T1000 (cell line): ENCODE results near the gene CARD11.
"Not testable (repeated sequence)": the region's sequence is repeated elsewhere in the genome, so short reads cannot be mapped to it uniquely, and the experiment has no call there.

Source experiments
- DNase-seq: peaks from one replicate; lab custom pipeline; 2025; ENCODE audit warnings: mixed read lengths; lab: John Stamatoyannopoulos, UW

The CARD11 gene

DNA sequence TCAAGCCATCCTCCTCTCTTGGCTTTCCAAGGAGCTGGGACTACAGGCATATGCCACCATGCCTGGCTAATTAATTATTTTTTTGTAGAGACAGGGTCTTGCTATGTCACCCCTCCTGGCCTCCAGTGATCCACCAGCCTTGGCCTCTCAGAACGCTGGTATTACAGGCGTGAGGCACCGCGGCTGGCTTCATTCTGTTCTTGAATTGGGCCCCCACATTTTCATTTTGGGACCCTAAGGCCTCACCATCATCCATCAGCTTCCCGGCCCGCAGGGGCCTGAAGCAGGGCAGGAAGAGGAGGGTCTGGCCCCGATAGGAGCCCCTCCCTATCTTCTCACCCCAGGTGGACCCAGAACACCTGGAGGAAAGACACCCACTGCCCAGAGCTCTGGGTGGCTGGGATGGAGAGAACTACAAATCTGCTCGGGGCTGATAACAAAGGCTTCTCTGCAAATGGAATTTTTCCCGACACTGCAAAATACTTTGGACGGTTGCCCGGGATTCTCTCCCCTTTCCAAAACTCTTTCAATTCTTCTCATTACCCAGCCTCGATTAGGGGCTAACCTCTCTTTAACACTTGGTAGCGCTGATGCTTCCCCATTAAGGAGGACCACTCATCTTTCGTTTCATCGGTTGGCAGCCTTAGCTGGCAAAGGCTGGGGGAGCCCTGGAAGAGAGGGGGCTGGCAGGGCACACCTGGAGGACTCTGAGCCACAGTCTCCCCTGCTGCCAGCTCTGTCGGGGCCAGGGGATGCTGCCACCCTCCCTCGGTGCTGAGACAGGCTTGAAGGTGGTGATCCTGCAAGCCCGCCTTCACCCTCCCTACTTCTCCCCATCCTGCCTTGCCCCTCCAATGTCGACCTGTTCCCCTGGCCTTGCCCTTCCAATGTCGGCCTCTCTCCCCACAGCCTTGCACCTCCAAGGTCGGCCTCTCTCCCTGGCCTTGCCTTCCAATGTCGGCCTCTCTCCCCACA lies 118.5 kb downstream of the CARD11 start:
- no peak for DNase-seq

- no peak for DNase-seq
Observed at GRCh38 chr7:2923886-2924574, 119.6 kb downstream of the CARD11 start.

DNA sequence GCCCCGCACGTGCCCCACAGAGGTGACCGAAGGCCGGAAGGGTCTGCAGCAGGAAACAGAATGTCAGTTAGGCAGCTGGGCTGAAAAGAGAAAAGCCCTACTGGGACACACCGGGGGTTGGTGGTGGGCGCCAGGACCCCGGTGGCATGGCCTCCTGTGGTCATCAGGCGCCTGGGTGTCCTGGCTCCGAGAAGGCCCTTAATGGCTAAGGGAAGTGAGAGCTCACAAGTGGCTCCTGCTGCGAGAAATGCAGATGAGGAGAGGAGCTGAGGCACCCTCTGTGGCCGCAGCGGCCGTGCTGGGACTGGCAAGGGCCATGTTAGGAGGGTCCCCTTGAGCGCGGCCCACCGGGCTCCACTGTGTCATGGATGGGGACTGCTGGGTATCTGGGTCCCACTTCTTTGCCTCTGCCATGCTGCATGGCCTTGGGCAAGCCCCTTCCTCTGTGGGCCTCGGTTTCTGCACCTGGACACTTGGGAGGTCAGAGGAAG lies 120.3 kb downstream of the CARD11 start:
- DNase-seq: no peak

- DNase-seq: no peak
Observed at GRCh38 chr7:2922866-2923265, 120.8 kb downstream of the CARD11 start.

DNA sequence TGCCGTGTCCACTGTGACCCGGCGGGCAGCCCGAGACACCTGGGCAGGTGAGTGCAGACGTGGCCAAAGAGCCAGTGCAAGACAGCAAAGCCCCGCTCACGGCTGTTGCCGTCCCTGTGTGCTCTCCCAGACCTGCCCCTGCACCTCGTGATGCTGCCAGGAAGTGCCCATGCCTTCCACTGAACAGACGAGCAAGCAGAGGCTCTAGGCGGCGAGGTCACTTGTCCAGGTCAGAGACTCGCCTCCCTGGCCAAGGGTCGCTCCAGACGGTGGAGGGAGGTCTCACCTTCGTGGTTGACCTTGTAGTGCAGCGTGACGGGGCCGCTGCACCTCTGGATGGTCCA lies 121.3 kb downstream of the CARD11 start:
- no peak for DNase-seq

GRCh38 chr7:2921653-2922347 lies 121.9 kb downstream of the CARD11 start:
- DNase-seq: no peak

DNA sequence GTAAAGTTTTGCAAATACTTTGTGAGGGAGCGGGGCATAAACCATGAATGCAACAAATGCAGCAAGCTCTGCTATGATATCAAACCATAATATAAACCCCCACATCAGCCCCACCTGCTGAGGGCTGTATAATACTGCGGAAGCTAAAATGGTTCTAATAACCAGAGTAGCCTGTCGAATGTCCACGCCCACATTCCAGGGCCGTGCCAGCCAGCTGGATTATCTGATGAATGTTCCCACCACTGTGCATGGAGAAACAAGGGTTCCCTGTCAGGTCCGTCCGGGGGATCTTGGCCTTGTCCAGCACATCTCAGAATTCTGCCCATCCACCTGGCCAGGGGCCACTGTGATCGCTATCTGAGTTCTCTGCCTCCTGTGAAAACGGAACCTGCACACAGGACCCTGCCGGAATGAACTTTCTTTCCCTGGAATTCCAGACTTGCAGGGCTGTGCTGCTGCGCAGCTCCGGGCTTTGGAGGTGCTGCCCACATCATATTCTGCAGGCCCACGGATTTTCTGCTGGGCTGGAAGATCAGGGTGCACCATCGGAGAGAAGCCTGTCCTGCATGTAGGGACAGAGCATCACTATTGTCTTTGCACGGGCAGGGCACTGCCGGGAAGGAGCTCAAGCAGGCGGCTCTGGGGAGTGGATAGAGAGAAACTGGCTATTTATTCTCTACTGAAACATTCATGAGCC lies 122.6 kb downstream of the CARD11 start:
- no peak for DNase-seq

DNA sequence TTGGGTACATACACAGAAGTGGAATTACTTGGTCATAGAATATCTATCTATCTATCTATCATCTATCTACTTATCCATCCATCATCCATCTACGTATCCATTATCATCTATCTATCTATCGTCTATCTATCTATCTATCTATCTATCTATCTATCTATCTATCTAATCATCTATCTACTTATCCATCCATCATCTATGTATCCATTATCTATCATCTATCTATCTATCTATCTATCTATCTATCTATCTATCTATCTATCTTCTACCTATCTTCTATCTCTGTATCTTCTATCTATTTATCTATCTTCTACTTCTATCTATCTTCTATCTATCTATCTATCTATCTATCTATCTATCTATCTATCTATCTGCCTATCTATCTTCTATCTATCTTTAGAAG lies 123.2 kb downstream of the CARD11 start:
- DNase-seq: not testable (repeated sequence)

DNA sequence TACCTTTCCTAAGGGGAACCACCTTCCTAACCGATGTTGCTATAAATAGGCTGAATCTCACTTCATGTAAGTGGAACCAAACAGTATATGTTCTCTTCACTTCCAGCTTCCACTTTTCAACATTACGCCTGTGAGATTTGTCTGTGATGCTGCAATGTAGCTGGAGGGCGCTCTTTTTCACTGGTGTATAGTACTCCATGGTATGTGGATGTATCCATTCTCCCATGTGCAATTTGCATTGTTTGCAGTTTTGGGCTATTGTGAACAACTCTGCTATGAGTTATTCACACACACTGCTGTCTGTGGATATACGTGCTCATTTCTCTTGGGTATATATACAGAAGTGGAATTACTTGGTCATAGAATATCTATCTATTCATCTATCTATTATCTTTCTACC lies 123.6 kb downstream of the CARD11 start:
- DNase-seq: no peak

DNA sequence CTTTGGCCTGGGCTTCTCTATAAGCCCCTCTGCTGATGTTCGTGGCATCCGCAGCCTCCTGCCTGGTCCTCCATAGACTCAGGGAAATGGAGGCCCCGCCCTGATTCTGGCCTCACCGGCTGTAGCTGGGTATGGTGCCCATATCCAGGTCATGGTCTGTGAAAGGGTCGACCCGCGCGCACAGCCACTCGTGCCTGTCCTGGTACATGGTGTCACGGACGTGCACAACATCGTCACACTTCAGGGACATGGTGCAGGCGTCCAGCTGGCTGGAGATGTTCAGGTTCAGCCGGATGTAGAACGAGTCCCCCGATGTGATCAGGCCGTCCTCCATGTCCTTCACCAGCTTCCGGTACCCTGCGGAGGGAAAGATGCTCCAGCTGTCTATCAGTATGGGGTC lies 124.4 kb downstream of the CARD11 start:
- no peak for DNase-seq

- DNase-seq: no peak
Observed at GRCh38 chr7:2918406-2918805, 125.3 kb downstream of the CARD11 start.

DNA sequence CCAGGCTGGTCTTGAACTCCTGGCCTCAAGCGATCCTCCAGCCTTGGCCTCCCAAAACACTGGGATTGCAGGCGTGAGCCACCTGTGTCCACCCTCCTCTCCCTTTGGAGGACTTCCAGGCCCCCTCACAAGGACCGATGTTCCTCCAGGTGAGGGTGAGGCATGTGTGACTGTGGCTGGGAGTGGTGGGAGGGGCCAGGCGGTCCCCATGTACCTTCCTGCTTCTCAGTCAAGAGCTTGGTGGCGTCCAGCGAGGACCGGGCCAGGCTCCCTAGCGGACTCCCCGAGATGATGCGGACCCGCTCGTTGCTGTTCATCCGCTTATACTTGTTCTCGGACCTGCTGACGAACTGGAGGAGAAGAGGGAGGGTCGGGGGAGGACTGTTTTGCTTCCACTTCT lies 128.6 kb downstream of the CARD11 start:
- no peak for DNase-seq

GRCh38 chr7:2913760-2914387 lies 129.8 kb downstream of the CARD11 start:
- no peak for DNase-seq

- DNase-seq: no peak
Observed at GRCh38 chr7:2912684-2913439, 130.8 kb downstream of the CARD11 start.

- no peak for DNase-seq
Observed at GRCh38 chr7:2911466-2911865, 132.2 kb downstream of the CARD11 start.

DNA sequence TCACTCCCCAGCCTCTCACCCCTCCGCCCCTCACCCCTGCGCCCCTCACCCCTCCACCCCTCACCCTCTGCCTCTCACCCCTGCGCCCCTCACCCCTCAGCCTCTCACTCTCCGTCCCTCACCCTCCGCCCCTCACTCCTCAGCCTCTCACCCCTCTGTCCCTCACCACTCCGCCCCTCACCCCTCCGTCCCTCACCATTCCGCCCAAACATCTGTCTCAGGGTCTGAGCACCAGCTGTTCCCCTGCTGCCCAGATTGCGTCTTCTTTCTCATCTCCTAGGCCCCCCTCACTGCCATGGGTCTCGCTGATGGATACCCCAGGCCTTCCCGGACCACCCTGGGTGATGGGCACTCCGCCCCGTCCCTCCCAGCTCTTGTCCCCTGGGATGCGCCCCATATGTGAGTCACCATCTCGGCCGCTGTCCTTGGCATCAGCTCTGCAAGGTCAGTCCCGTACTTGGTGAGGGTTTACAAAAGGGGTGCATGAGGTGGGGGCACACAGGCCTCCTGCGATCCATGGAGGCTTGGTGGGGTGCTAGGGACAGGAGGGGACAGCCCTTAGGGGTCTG lies 134.1 kb downstream of the CARD11 start:
- no peak for DNase-seq

GRCh38 chr7:2909043-2909442 lies 134.6 kb downstream of the CARD11 start:
- DNase-seq: no peak

GRCh38 chr7:2908103-2908683 lies 135.5 kb downstream of the CARD11 start:
- no peak for DNase-seq

DNA sequence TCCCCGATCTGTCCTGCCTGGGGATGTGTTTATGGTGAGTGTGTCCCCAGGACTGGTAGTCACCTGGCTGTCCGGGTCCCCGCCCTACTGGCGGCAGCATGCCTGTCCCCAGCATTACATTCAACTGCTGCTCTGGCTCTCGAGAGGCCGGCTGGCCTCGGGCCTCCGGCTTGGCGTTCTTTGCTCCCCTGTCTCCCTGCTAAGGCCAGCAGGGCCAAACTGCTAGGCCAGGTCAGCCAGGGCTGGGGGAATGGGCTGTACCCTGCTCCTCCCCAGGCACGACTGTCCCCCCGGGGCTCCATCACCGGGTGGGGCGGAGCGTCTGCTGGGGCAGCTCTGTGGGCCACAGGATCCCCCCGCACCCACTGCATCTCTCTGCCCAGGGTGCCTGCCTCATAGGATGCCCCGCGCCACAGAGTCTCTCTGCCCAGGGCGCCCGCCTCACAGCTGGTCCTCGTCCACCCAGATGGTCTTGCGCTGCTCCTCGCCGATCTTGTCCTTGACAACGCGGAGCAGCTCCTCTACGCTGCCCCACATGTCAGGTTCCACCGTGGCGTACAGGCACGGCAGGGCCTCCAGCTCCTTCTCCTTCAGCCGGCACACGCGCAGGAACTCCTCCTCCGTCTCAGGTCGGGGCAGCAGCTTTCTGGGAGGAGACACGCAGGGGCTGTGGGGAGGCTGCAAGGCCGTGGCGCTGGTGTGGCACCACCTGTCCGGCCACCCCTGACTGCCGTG lies 137.3 kb downstream of the CARD11 start:
- DNase-seq: no peak
